Ascending aorta (tissue), 2 donors: ENCODE measurements around the gene EPB41L4B. TPM values are rescaled to one million over a fixed set of nuclear protein-coding genes. Genes with fewer than 3 reads are reported as not detected.

Source experiments
- DNase-seq, 2 donors: peaks; one replicate each; pipeline ENCODE4 v3.0.0-alpha.2; 2019; ENCODE audit warnings: low spot score in 2 of 2
- H3K27ac ChIP-seq, 2 donors: fragments of 200-600 bp; sonication (generic); one replicate each; pipeline ENCODE4 v1.5.1; 2016 to 2017; ENCODE audit warnings: mild to moderate bottlenecking in 1 of 2
- H3K27me3 ChIP-seq: fragments of 200-600 bp; sonication (generic); one replicate; pipeline ENCODE4 v1.5.1; 2017
- H3K36me3 ChIP-seq, 2 donors: fragments of 200-600 bp; sonication (generic); one replicate each; pipeline ENCODE4 v1.5.1; 2016
- H3K4me1 ChIP-seq, 2 donors: fragments of 200-600 bp; sonication (generic); one replicate each; pipeline ENCODE4 v1.5.1; 2016 to 2017; ENCODE audit warnings: mild to moderate bottlenecking in 1 of 2
- H3K4me3 ChIP-seq, 2 donors: fragments of 200-600 bp; sonication (generic); one replicate each; pipeline ENCODE4 v1.5.1; 2016 to 2017; ENCODE audit warnings: mild to moderate bottlenecking in 1 of 2
- H3K9me3 ChIP-seq, 2 donors: fragments of 200-600 bp; sonication (generic); one replicate each; pipeline ENCODE4 v1.5.1; 2016
- CTCF ChIP-seq, 3 experiments: fragments of 200-600 bp in 2 of 3; fragments of 450-650 bp in 1 of 3; sonication (generic) in 2 of 3; IDR thresholded peaks; one replicate each; pipeline ENCODE4 v1.5.1; 2016 to 2019; ENCODE audit warnings: antibody characterized with exemption in 3 of 3, mild to moderate bottlenecking in 1 of 3, moderate library complexity in 1 of 3
- intact Hi-C: fragments of 100-400 bp; cut with DNase I; formaldehyde crosslinking; loops from one replicate; pipeline ENCODE4 v1.15.1; 2023
- total RNA-seq: library from RNA; depleted of rRNA; stranded (reverse); fragments of >200 nt; gene quantifications from one replicate; pipeline ENCODE4 v1.1.0, GENCODE V29; 2016

EPB41L4B gene
- total RNA-seq, 1 donor from 2014 or later: not detected

GRCh38 chr9:109319626-109320241 is 1.1 kb downstream of the EPB41L4B start:
- H3K27me3 ChIP-seq: peaks cover 6% of the 10 kb centered on the region
- no peaks in the 10 kb centered on the region for H3K9me3 ChIP-seq
- DNase-seq: no peak
- H3K27ac ChIP-seq: no peak overlapping the region
- intact Hi-C loops: loop anchor here (10.0 kb wide), 2 partner anchors 205 to 385 kb away; partner anchors contain the start of genes ABITRAM, ELP1 and TMEM245
- no peaks in the 10 kb centered on the region for H3K36me3 ChIP-seq
- H3K4me3 ChIP-seq: peak overlapping the region; percentile 11 to 57
- TF ChIP-seq CTCF (IDR thresholded peaks at IDR 0.05): no peak
- H3K4me1 ChIP-seq: peaks cover 2 to 3% of the 10 kb centered on the region in 2 donors

GRCh38 chr9:109319017-109319625 is 1.7 kb downstream of the EPB41L4B start:
- TF ChIP-seq CTCF (IDR thresholded peaks at IDR 0.05): no peak
- peak overlapping the region in 1 of 2 donors; percentile 11 for H3K4me3 ChIP-seq
- intact Hi-C loops: no loop called here
- H3K27ac ChIP-seq: no peak overlapping the region
- no peaks in the 10 kb centered on the region for H3K9me3 ChIP-seq
- peaks cover 2 to 3% of the 10 kb centered on the region in 2 donors for H3K4me1 ChIP-seq
- DNase-seq: no peak
- H3K27me3 ChIP-seq: peaks cover 6% of the 10 kb centered on the region
- no peaks in the 10 kb centered on the region for H3K36me3 ChIP-seq

GRCh38 chr9:109317979-109318741 is 2.7 kb downstream of the EPB41L4B start:
- intact Hi-C loops: no loop called here
- Histone ChIP-seq H3K9me3 (no peaks in the 10 kb centered on the region), H3K4me1 (peaks cover 2 to 3% of the 10 kb centered on the region in 2 donors), H3K4me3 (no peak overlapping the region), H3K27ac (no peak overlapping the region), H3K27me3 (peaks cover 6% of the 10 kb centered on the region), H3K36me3 (no peaks in the 10 kb centered on the region)
- no peak for DNase-seq
- TF ChIP-seq CTCF (IDR thresholded peaks at IDR 0.05): no peak

- H3K36me3 ChIP-seq: no peaks in the 10 kb centered on the region
- no peak overlapping the region for H3K4me3 ChIP-seq
- no peak for TF ChIP-seq CTCF (IDR thresholded peaks at IDR 0.05)
- no peak overlapping the region for H3K27ac ChIP-seq
- intact Hi-C loops: no loop called here
- peaks cover 6% of the 10 kb centered on the region for H3K27me3 ChIP-seq
- no peak for DNase-seq
- no peaks in the 10 kb centered on the region for H3K9me3 ChIP-seq
- peaks cover 2 to 3% of the 10 kb centered on the region in 2 donors for H3K4me1 ChIP-seq
Observed at GRCh38 chr9:109317311-109317978, 3.4 kb downstream of the EPB41L4B start.

GRCh38 chr9:109316207-109316640 is 4.6 kb downstream of the EPB41L4B start:
- Histone ChIP-seq H3K27me3 (peaks cover 6% of the 10 kb centered on the region), H3K36me3 (no peaks in the 10 kb centered on the region), H3K4me3 (no peak overlapping the region), H3K9me3 (no peaks in the 10 kb centered on the region), H3K27ac (no peak overlapping the region), H3K4me1 (peaks cover 3 to 8% of the 10 kb centered on the region in 2 donors)
- no peak for TF ChIP-seq CTCF (IDR thresholded peaks at IDR 0.05)
- DNase-seq: peak; percentile 23 to 87
- intact Hi-C loops: no loop called here
